ENCODE measurements around the gene FLVCR1. TPM values are rescaled to one million over a fixed set of nuclear protein-coding genes. Genes with fewer than 3 reads are reported as not detected.
"Not testable (repeated sequence)": the region's sequence is repeated elsewhere in the genome, so short reads cannot be mapped to it uniquely, and the experiment has no call there.

The FLVCR1 gene
- total RNA-seq: 1 to 10 TPM; 2.3 to 4.9 TPM
- long read RNA-seq, partial matches to known transcripts: 1 of 2 reads
- long read RNA-seq, other reads (novel, unspliced or antisense): 1 of 2 reads

DNA sequence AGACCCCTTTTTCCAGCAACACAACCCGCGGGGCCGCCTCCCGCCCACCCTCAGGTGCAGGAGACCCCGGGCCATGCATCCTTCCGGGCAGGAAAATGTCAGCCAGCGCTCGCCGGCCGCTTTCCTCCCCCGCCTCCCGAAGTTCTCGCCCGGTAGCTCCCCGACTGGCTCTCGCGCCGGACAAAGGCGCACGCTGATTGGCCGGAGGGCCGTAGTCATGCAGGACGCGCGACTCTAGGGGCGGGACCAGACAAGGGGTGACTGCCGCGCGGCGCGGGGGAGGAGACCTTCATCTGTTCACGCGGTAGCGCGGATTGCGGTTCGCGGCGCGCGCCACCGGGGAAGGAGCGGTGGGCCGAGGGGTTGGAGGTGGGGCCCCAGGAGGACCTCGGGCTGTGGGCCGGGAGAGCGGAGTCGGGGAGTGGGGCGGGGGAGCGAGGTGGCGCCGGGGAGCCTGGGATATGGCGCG lies at the start of gene FLVCR1:
Gene FLVCR1, plus strand, starts transcription at position 284 of the 469 bp plus-strand sequence. Its CDS starts 178 bp downstream, at position 462.
- ATAC-seq (peak; percentile 99 to 100), DNase-seq (peak; percentile 98)
- intact Hi-C loops (cut with DNase I): no loop called here

- intact Hi-C loops (cut with DNase I): loop anchor here (1.0 to 5.0 kb wide), 2 partner anchors 181 to 183 kb away; no protein-coding TSS in a partner anchor
- DNase-seq (no peak), ATAC-seq (no peak)
Measured at GRCh38 chr1:212814537-212815334, 43.3 kb upstream of the FLVCR1 start.

DNA sequence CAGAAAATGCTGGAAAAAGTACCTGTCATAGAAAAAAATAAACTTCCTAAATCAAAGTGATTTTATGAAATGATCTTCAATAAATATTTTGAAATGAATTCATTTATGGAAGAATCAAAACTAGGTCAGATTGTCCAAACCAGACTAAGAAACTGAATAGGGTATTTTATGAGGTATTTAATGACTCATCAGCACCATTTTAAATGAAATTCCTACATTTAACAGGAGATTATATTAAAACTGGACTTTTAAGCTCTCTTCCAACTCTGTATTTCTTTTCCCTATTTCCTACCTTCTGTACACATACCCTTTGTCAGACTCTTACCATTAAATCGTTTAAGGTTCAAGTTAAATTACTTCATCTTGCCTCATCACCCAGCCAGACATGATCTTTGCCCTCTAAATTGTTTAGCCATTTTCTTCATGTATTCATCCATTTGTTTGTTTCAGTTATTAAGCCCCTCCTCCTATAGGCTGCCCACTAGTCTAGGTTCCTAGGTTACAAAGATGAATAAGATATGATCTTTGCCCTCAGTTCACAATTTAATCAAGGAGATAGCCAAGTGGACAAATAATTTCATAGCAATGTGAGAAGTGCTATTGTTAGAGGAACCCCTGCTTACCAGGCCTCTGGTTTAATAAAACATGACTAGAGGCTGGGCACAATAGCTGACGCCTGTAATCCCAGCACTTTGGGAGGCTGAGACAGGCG lies 41.4 kb upstream of the FLVCR1 start:
- intact Hi-C loops (cut with DNase I): no loop called here
- no peak for DNase-seq
- no peak for ATAC-seq

- ATAC-seq (no peak), DNase-seq (no peak)
- intact Hi-C loops (cut with DNase I): no loop called here
Measured at GRCh38 chr1:212819726-212820125, 38.3 kb upstream of the FLVCR1 start.

DNA sequence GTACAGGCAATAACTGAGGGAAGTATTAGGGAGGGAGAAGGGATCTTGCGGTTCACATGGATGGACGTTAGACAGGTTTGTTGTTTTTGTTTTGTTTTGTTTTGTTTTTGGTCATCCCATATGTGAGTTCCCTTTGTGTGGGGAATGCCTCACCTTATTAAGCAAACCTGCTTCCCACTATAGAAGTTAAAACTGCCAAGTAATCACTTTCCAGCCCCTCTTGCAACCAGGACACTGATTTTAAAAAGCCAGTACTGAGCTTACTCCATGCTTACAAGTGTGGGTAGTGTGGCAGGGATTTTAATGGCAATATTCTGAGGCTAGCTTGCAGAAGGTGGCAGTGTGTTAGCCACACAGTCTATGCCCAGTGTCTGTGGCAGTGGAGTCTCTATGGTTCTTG lies 37.1 kb upstream of the FLVCR1 start:
- no peak for DNase-seq
- ATAC-seq: no peak
- intact Hi-C loops (cut with DNase I): no loop called here

GRCh38 chr1:212822956-212823355 lies 35.1 kb upstream of the FLVCR1 start:
- DNase-seq (no peak), ATAC-seq (no peak)
- intact Hi-C loops (cut with DNase I): no loop called here

- intact Hi-C loops (cut with DNase I): no loop called here
- DNase-seq (no peak), ATAC-seq (no peak)
Measured at GRCh38 chr1:212824201-212824600, 33.9 kb upstream of the FLVCR1 start.

- intact Hi-C loops (cut with DNase I): no loop called here
- no peak for DNase-seq
Measured at GRCh38 chr1:212825798-212826452, 32.1 kb upstream of the FLVCR1 start.

DNA sequence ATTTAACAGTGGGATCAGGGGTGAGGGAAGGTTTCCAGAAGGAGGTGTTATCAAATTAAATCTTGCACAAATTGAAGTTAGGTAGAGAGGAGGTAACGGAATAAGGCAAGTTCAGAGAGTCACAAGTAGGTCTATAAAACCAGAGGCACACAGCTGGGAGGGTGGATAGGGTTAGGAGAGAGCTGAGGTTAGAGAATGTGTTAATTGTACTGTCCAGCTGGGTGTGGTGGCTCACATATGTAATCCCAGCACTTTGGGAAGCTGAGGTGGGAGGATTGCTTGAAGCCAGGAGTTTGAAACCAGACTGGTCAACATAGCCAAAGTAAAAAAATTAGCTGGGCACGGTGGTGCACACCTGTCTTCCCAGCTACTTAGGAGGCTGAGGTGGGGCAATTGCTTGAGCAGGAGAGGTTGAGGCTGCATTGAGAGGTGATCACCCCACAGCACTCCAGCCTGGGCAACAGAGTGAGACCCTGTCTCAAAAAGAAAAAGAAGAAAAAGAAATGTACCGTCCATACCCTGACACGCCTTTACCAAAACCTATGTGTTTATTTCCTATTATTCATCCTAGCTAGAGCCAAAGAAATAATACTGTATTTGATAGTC lies 30.8 kb upstream of the FLVCR1 start:
- intact Hi-C loops (cut with DNase I): no loop called here

More at GRCh38 chr1:212825798-212826452, 32.1 kb upstream of the FLVCR1 start:
- no peak for ATAC-seq

GRCh38 chr1:212827831-212828278 lies 30.2 kb upstream of the FLVCR1 start:
- ATAC-seq (no peak), DNase-seq (no peak)
- intact Hi-C loops (cut with DNase I): no loop called here

More for the DNA sequence above, 30.8 kb upstream of the FLVCR1 start:
- no peak for ATAC-seq
- no peak for DNase-seq

GRCh38 chr1:212828395-212828794 lies 29.7 kb upstream of the FLVCR1 start:
- ATAC-seq: no peak
- intact Hi-C loops (cut with DNase I): no loop called here
- DNase-seq: no peak

- ATAC-seq; DNase-seq; intact Hi-C loops (cut with DNase I): not testable (repeated sequence)
Measured at GRCh38 chr1:212833211-212834207, 24.6 kb upstream of the FLVCR1 start.

- ATAC-seq: no peak
- intact Hi-C loops (cut with DNase I): no loop called here
- no peak for DNase-seq
Measured at GRCh38 chr1:212838145-212838544, 19.9 kb upstream of the FLVCR1 start.

GRCh38 chr1:212844521-212844920 lies 13.6 kb upstream of the FLVCR1 start:
- ATAC-seq; DNase-seq; intact Hi-C loops (cut with DNase I): not testable (repeated sequence)

GRCh38 chr1:212847549-212847948 lies 10.5 kb upstream of the FLVCR1 start, which contains the start of gene SPATA45:
Gene SPATA45, minus strand, starts transcription at chr1:212847649. Its CDS starts 11,500 bp downstream, at chr1:212836149.
- no peak for DNase-seq
- intact Hi-C loops (cut with DNase I): no loop called here
- no peak for ATAC-seq

GRCh38 chr1:212852105-212852688 lies 5.9 kb upstream of the FLVCR1 start:
- DNase-seq: no peak
- intact Hi-C loops (cut with DNase I): no loop called here
- no peak for ATAC-seq

DNA sequence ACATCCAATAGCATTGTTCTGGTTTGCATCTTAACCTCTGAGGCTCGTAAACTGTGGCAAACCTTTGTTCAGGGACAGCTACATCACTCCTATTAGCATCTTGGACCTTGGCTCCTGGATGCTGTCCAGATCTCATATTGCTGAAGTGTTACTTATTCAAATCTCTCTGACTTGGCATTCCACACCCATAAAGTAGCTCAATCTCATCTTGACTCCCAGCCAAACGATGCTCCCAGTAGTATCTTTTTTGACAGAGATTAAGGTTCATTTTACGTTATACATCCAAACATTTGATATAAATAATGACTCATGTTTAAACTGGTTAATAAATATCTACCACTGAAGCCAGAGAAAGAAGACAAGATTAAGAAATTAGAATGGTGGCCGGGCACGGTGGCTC lies 4.4 kb upstream of the FLVCR1 start:
- ATAC-seq: no peak
- DNase-seq: no peak
- intact Hi-C loops (cut with DNase I): no loop called here
